GM12878 (cell line): ENCODE results near the gene ZNF148. TPM values are rescaled to one million over a fixed set of nuclear protein-coding genes. Genes with fewer than 3 reads are reported as not detected.

Experiments used
- BACH1 ChIP-seq: fragments of 450-650 bp; IDR thresholded peaks from 2 replicates; pipeline ENCODE4 v1.6.1; 2017; ENCODE audit warnings: mild to moderate bottlenecking, borderline replicate concordance
- CBX5 ChIP-seq: sonication (generic); IDR thresholded peaks from 2 replicates; pipeline ENCODE4 v1.6.1; 2016; ENCODE audit warnings: low read depth, moderate library complexity, mild to moderate bottlenecking, inconsistent platforms
- FOS ChIP-seq: IDR thresholded peaks from 3 replicates; pipeline ENCODE4 v1.6.1; 2011; ENCODE audit warnings: borderline replicate concordance; ENCODE audit not compliant: insufficient read length; ENCODE audit errors: extremely low read depth
- IRF3 ChIP-seq: fragments of 450-650 bp; IDR thresholded peaks from 2 replicates; pipeline ENCODE4 v1.6.1; 2014; ENCODE audit warnings: mild to moderate bottlenecking
- IRF4 ChIP-seq: IDR thresholded peaks from 2 replicates; pipeline ENCODE4 v1.6.1; 2011; ENCODE audit warnings: low read depth, low read length
- LARP7 ChIP-seq: fragments of 450-650 bp; IDR thresholded peaks from 2 replicates; pipeline ENCODE4 v1.6.1; 2017; ENCODE audit warnings: mild to moderate bottlenecking
- MLLT1 ChIP-seq: fragments of 450-650 bp; IDR thresholded peaks from 2 replicates; pipeline ENCODE4 v1.6.1; 2016; ENCODE audit warnings: mild to moderate bottlenecking
- MXI1 ChIP-seq: fragments of 150-350 bp; IDR thresholded peaks from 2 replicates; pipeline ENCODE4 v1.6.1; 2011; ENCODE audit warnings: low read depth, mild to moderate bottlenecking, inconsistent platforms, low read length, improper control_type of control experiment
- MYC ChIP-seq: IDR thresholded peaks from 2 replicates; pipeline ENCODE4 v1.6.1; 2011; ENCODE audit warnings: mild to moderate bottlenecking, low read length, moderate library complexity, inconsistent platforms; ENCODE audit not compliant: insufficient read depth, insufficient replicate concordance, insufficient read length, severe bottlenecking
- PAX5 ChIP-seq: IDR thresholded peaks from 2 replicates; pipeline ENCODE4 v1.6.1; 2011; ENCODE audit warnings: low read depth, low read length, borderline replicate concordance
- PBX3 ChIP-seq: IDR thresholded peaks from 2 replicates; pipeline ENCODE4 v1.6.1; 2011; ENCODE audit warnings: mild to moderate bottlenecking, low read depth, low read length, moderate library complexity; ENCODE audit not compliant: insufficient replicate concordance
- POLR2A ChIP-seq: IDR thresholded peaks from 2 replicates; pipeline ENCODE4 v1.6.1; 2011; ENCODE audit warnings: low read depth, mild to moderate bottlenecking, low read length
- RB1 ChIP-seq: fragments of 450-650 bp; formaldehyde crosslinking; IDR thresholded peaks from 2 replicates; pipeline ENCODE4 v1.6.1; 2017; ENCODE audit warnings: mild to moderate bottlenecking, borderline replicate concordance
- RELB ChIP-seq: fragments of 450-650 bp; IDR thresholded peaks from 2 replicates; pipeline ENCODE4 v1.6.1; 2017; ENCODE audit warnings: low read depth, mild to moderate bottlenecking, moderate library complexity
- REST ChIP-seq: IDR thresholded peaks from 2 replicates; pipeline ENCODE4 v1.6.1; 2012; ENCODE audit warnings: mild to moderate bottlenecking, low read depth, low read length
- RUNX3 ChIP-seq: IDR thresholded peaks from 2 replicates; pipeline ENCODE4 v1.6.1; 2012; ENCODE audit warnings: low read length, inconsistent platforms
- SP1 ChIP-seq: IDR thresholded peaks from one replicate; pipeline ENCODE4 v1.6.1; 2011; ENCODE audit warnings: low read depth, low read length
- SUZ12 ChIP-seq: fragments of 200-600 bp; sonication (generic); IDR thresholded peaks from one replicate; pipeline ENCODE4 v1.6.1; 2018; ENCODE audit warnings: antibody characterized with exemption, mild to moderate bottlenecking; ENCODE audit not compliant: unreplicated experiment
- TAF1 ChIP-seq: IDR thresholded peaks from 2 replicates; pipeline ENCODE4 v1.6.1; 2011; ENCODE audit warnings: mild to moderate bottlenecking, low read depth, low read length, borderline replicate concordance
- TCF7 ChIP-seq: IDR thresholded peaks from 2 replicates; pipeline ENCODE4 v1.6.1; 2014; ENCODE audit warnings: antibody characterized with exemption, borderline replicate concordance
- ZBED1 ChIP-seq: IDR thresholded peaks from 2 replicates; pipeline ENCODE4 v1.6.1; 2016; ENCODE audit warnings: borderline replicate concordance
- ZZZ3 ChIP-seq: IDR thresholded peaks from 2 replicates; pipeline ENCODE4 v1.6.1; 2011; ENCODE audit warnings: low read depth; ENCODE audit not compliant: control insufficient read depth, insufficient read length
- polyA plus RNA-seq, 11 experiments: library from polyadenylated mRNA; depleted of rRNA in 4 of 11; unstranded in 6 of 11; stranded (reverse) in 5 of 11; fragments of >200 nt; fragmentation: Nextera tagmentation in 4 of 11; fragmentation: Illumina TruSeq in 1 of 11; extraction: Ambion mirVana in 4 of 11; extraction: Trizol in 1 of 11; gene quantifications; 1 replicate in 1 of 11; 2 replicates in 10 of 11; pipeline versions ENCODE4 v1.2.1 to v1.2.3, GENCODE V29; 2011 to 2016; ENCODE audit warnings: inconsistent platforms in 2 of 11, missing spikeins in 2 of 11, low read depth in 1 of 11
- total RNA-seq, 4 experiments: library from RNA; depleted of rRNA in 3 of 4; stranded (reverse); fragments of >200 nt in 3 of 4; fragmentation: Illumina TruSeq in 1 of 4; extraction: Trizol in 1 of 4; gene quantifications; 2 replicates each; pipeline versions ENCODE4 v1.2.1 to v1.2.3, GENCODE V29; 2013 to 2021

ZNF148 gene
- total and polyA plus RNA-seq, 10 of the 15 experiments (the other 5 are each of a cell fraction or from before 2014, with no cell fraction given), result 8.6 to 40.4 (median 26.7) TPM

GRCh38 chr3:125192190-125193035 lies 182.7 kb downstream of the ZNF148 start (continued):
- TF ChIP-seq MXI1 (no peak), PAX5 (no peak), ZZZ3 (no peak), RB1 (no peak), SP1 (no peak), POLR2A (peak; percentile 39; the same call in 1 of the 2 replicates), PBX3 (no peak), RUNX3 (no peak), MLLT1 (no peak), BACH1 (no peak), REST (no peak), IRF4 (no peak), TCF7 (no peak), ZBED1 (no peak), SUZ12 (no peak), RELB (0 out of 2 replicates have a peak, but pooled peaks have one; percentile 9), TAF1 (0 out of 2 replicates have a peak, but pooled peaks have one; percentile 15), IRF3 (no peak), MYC (no peak), CBX5 (no peak), LARP7 (no peak), FOS (no peak)
